ENCODE data around the gene DIRAS1.

DNA sequence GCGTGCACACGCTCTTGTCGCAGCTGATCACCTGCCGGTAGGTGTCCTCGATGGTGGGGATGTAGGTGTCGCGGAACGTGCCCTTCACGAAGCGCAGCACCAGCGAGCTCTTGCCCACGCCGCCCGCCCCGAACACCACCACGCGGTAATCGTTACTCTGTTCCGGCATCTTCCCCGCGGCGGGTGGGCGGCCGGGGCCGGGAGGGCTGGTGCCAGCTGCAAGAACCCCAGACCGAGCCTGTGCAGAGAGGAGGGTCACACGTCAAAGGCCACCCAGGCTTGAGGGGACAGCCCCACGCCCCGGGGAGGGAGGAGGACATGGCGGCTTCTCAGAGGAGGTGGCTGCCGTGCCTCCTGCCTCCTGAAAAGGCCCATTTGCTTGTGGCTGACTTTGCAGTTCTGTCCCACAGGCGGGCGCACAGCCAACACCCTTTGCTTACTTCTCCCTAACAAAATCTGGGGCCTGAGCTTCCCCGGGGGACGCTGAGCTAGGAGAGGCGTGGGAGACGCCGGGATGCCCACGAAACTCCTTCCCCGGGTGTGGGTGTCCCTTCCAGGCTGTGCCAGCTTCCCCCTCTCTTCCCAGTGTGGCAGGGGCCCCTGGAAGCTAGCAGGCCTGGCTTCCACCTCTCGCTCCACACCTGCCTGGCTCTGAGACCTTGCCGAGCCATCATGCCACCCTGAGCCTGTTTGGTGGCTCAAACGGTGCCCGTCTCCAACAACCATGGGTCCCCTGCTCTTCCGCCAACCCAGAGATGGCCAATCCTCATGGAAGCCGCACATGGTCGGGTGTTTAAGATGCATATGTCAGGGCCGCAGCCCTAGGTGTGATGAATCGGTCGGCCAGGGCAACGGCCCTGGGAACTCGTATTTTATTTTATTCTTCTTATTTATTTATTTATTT, 3.3 kb downstream of the DIRAS1 start:
- TF ChIP-seq, protein P1, sequence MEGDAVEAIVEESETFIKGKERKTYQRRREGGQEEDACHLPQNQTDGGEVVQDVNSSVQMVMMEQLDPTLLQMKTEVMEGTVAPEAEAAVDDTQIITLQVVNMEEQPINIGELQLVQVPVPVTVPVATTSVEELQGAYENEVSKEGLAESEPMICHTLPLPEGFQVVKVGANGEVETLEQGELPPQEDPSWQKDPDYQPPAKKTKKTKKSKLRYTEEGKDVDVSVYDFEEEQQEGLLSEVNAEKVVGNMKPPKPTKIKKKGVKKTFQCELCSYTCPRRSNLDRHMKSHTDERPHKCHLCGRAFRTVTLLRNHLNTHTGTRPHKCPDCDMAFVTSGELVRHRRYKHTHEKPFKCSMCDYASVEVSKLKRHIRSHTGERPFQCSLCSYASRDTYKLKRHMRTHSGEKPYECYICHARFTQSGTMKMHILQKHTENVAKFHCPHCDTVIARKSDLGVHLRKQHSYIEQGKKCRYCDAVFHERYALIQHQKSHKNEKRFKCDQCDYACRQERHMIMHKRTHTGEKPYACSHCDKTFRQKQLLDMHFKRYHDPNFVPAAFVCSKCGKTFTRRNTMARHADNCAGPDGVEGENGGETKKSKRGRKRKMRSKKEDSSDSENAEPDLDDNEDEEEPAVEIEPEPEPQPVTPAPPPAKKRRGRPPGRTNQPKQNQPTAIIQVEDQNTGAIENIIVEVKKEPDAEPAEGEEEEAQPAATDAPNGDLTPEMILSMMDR (IDR thresholded peaks at IDR 0.05), result no peak
- TF ChIP-seq POLR2A (IDR thresholded peaks at IDR 0.05), result no peak
